HepG2 (cell line): ENCODE results near the gene MAP3K2. TPM values are rescaled to one million over a fixed set of nuclear protein-coding genes. Genes with fewer than 3 reads are reported as not detected.

Experiments
- ATAC-seq: fragments of 200-7000 bp; cut with Tn5 transposase; 3 replicates; pipeline ENCODE4 v1.9.1; 2020; ENCODE audit warnings: mild to moderate bottlenecking, moderate library complexity
- BruUV-seq: library from RNA; stranded (reverse); fragments of 400-500 nt; replicated peaks from 2 replicates; lab custom pipeline; 2021; lab: Mats Ljungman, UMichigan
- CTCF ChIA-PET: fragments of 300-600 bp; formaldehyde crosslinking; extraction: SDS; loops from one replicate; lab custom pipeline; 2021; ENCODE audit warnings: low total read pairs, inconsistent platforms, low intra/inter-chr PET ratio; lab: Yijun Ruan, JAX
- POLR2A ChIA-PET: fragments of 350-600 bp; sonication (Branson Sonifier 250); formaldehyde crosslinking; loops from one replicate; lab custom pipeline; 2020; ENCODE audit warnings: antibody characterized with exemption, inconsistent platforms; lab: Yijun Ruan, JAX
- DNase-seq: peaks from one replicate; pipeline ENCODE4 v3.0.0-alpha.2; 2015; ENCODE audit warnings: low spot score
- FAIRE-seq: peaks from 3 replicates; lab custom pipeline; 2011; peaks lifted over from hg19 to GRCh38; lab: Jason Lieb, UNC
- H2AFZ ChIP-seq: one replicate; pipeline ENCODE4 v1.6.1; 2011; ENCODE audit warnings: low read length, inconsistent platforms
- H3K27ac ChIP-seq: fragments of 300-600 bp; 3 replicates; pipeline ENCODE4 v1.8.0; 2011; ENCODE audit warnings: mixed run types, mild to moderate bottlenecking, mixed read lengths, low read length, inconsistent platforms; ENCODE audit not compliant: insufficient read depth; ENCODE audit errors: extremely low read length
- H3K27me3 ChIP-seq, 2 experiments: fragments of 200-600 bp in 1 of 2; 2 replicates in 1 of 2; 3 replicates in 1 of 2; pipeline versions ENCODE4 v1.6.0 to v1.8.0; 2011; ENCODE audit warnings: low read length in 2 of 2, mild to moderate bottlenecking in 2 of 2, moderate library complexity in 2 of 2, inconsistent platforms in 1 of 2; ENCODE audit not compliant: insufficient read depth in 2 of 2, control insufficient read depth in 1 of 2
- H3K36me3 ChIP-seq, 2 experiments: fragments of 200-600 bp in 1 of 2; replicated peaks in 1 of 2; 2 replicates in 1 of 2; 3 replicates in 1 of 2; pipeline versions ENCODE4 v1.5.1 to v1.8.0; 2011; ENCODE audit warnings: low read length in 2 of 2, inconsistent platforms in 1 of 2; ENCODE audit not compliant: insufficient read depth in 2 of 2, control insufficient read depth in 1 of 2
- H3K4me1 ChIP-seq: 2 replicates; pipeline ENCODE4 v1.5.1; 2012; ENCODE audit warnings: low read length, inconsistent platforms; ENCODE audit not compliant: insufficient read depth
- H3K4me2 ChIP-seq: 2 replicates; pipeline ENCODE4 v1.6.0; 2011; ENCODE audit warnings: low read depth, low read length, inconsistent platforms
- H3K4me3 ChIP-seq, 3 experiments: fragments of 200-600 bp in 1 of 3; sonication (generic), shearing (Covaris generic) in 1 of 3; replicated peaks in 1 of 3; 2 replicates each; pipeline ENCODE4 v1.5.1; 2011 to 2016; ENCODE audit warnings: low read length in 3 of 3, inconsistent platforms in 2 of 3, low read depth in 2 of 3, mild to moderate bottlenecking in 2 of 3, control low read depth in 1 of 3, mixed read lengths in 1 of 3; ENCODE audit not compliant: insufficient read depth in 1 of 3
- H3K79me2 ChIP-seq: one replicate; pipeline ENCODE4 v1.6.1; 2011; ENCODE audit warnings: low read length, inconsistent platforms; ENCODE audit not compliant: insufficient read depth
- H3K9ac ChIP-seq: 2 replicates; pipeline ENCODE4 v1.6.0; 2011; ENCODE audit warnings: mild to moderate bottlenecking, low read depth, low read length, inconsistent platforms; ENCODE audit not compliant: insufficient read depth
- H3K9me3 ChIP-seq: 2 replicates; pipeline ENCODE4 v1.5.1; 2012; ENCODE audit warnings: mild to moderate bottlenecking, low read length
- H4K20me1 ChIP-seq: 2 replicates; pipeline ENCODE4 v1.6.0; 2011; ENCODE audit warnings: inconsistent platforms, mild to moderate bottlenecking, low read length, moderate library complexity; ENCODE audit not compliant: insufficient read depth
- AGO2 ChIP-seq: fragments of 200-400 bp; formaldehyde crosslinking; optimal IDR thresholded peaks from 2 replicates; pipeline ENCODE3; 2017; ENCODE audit warnings: mild to moderate bottlenecking, low read depth, low read length, moderate library complexity
- CENPBD1 ChIP-seq: sonication (generic); formaldehyde crosslinking; IDR thresholded peaks from 2 replicates; pipeline ENCODE4 v1.8.0; 2022; ENCODE audit warnings: missing genetic modification reagents, low read depth, mild to moderate bottlenecking, borderline replicate concordance
- FOXC1 ChIP-seq: sonication (generic); formaldehyde crosslinking; IDR thresholded peaks from 2 replicates; pipeline ENCODE4 v1.8.0; 2022; ENCODE audit warnings: mild to moderate bottlenecking, missing genetic modification reagents, borderline replicate concordance
- GFI1 ChIP-seq: sonication (generic); formaldehyde crosslinking; IDR thresholded peaks from 2 replicates; pipeline ENCODE4 v1.5.0; 2020; ENCODE audit warnings: missing genetic modification reagents, mild to moderate bottlenecking, borderline replicate concordance
- KDM5B ChIP-seq: sonication (generic); formaldehyde crosslinking; IDR thresholded peaks from 2 replicates; pipeline ENCODE4 v1.4.0; 2020; ENCODE audit warnings: missing genetic modification reagents, mild to moderate bottlenecking, borderline replicate concordance
- MAF1 ChIP-seq: sonication (generic); formaldehyde crosslinking; IDR thresholded peaks from 2 replicates; pipeline ENCODE4 v1.5.0; 2020; ENCODE audit warnings: missing genetic modification reagents, borderline replicate concordance
- MXD3 ChIP-seq: IDR thresholded peaks from 2 replicates; pipeline ENCODE4 v1.6.1; 2016; ENCODE audit warnings: mild to moderate bottlenecking, missing biosample characterization, missing genetic modification reagents
- PAWR ChIP-seq: sonication (generic); formaldehyde crosslinking; IDR thresholded peaks from 2 replicates; pipeline ENCODE4 v1.4.0; 2020; ENCODE audit warnings: missing genetic modification reagents, mild to moderate bottlenecking, borderline replicate concordance
- PCBP2 ChIP-seq: fragments of 200-400 bp; formaldehyde crosslinking; optimal IDR thresholded peaks from 2 replicates; pipeline ENCODE3; 2018; ENCODE audit warnings: low read length, low read depth; ENCODE audit not compliant: poor library complexity, severe bottlenecking
- PHF5A ChIP-seq: IDR thresholded peaks from one replicate; pipeline ENCODE4 v1.6.1; 2018; ENCODE audit warnings: low read depth, missing genetic modification reagents; ENCODE audit not compliant: unreplicated experiment
- POLR2A ChIP-seq, 2 experiments: IDR thresholded peaks; 2 replicates each; pipeline ENCODE4 v1.6.1; 2011; ENCODE audit warnings: low read depth in 2 of 2, low read length in 2 of 2, mild to moderate bottlenecking in 1 of 2, moderate library complexity in 1 of 2; ENCODE audit not compliant: insufficient read depth in 1 of 2
- PRPF4 ChIP-seq: fragments of 200-400 bp; formaldehyde crosslinking; IDR thresholded peaks from 2 replicates; pipeline ENCODE4 v1.6.1; 2016; ENCODE audit warnings: low read length, low read depth; ENCODE audit not compliant: poor library complexity, severe bottlenecking
- ZBTB20 ChIP-seq: sonication (generic); formaldehyde crosslinking; IDR thresholded peaks from 2 replicates; pipeline ENCODE4 v1.8.1; 2023; ENCODE audit warnings: missing genetic modification reagents, low read depth, mild to moderate bottlenecking, borderline replicate concordance
- ZBTB7A ChIP-seq: sonication (generic); formaldehyde crosslinking; IDR thresholded peaks from 2 replicates; pipeline ENCODE4 v1.8.0; 2022; ENCODE audit warnings: mild to moderate bottlenecking, missing genetic modification reagents
- ZBTB7B ChIP-seq: sonication (generic); formaldehyde crosslinking; IDR thresholded peaks from 2 replicates; pipeline ENCODE4 v1.4.0; 2020; ENCODE audit warnings: missing genetic modification reagents
- ZFP36 ChIP-seq: fragments of 150-350 bp; IDR thresholded peaks from 2 replicates; pipeline ENCODE4 v1.6.1; 2018; ENCODE audit warnings: borderline replicate concordance, low read length, low read depth; ENCODE audit not compliant: partially characterized antibody
- ZNF263 ChIP-seq: sonication (generic); formaldehyde crosslinking; IDR thresholded peaks from 2 replicates; pipeline ENCODE4 v1.4.0; 2020; ENCODE audit warnings: missing genetic modification reagents
- ZNF335 ChIP-seq: sonication (generic); formaldehyde crosslinking; IDR thresholded peaks from 2 replicates; pipeline ENCODE4 v1.4.0; 2020; ENCODE audit warnings: missing genetic modification reagents
- ZNF382 ChIP-seq: sonication (generic); formaldehyde crosslinking; IDR thresholded peaks from 2 replicates; pipeline ENCODE4 v1.5.0; 2020; ENCODE audit warnings: missing genetic modification reagents, mild to moderate bottlenecking, borderline replicate concordance
- ZNF7 ChIP-seq: IDR thresholded peaks from 2 replicates; pipeline ENCODE4 v1.6.1; 2016; ENCODE audit warnings: missing biosample characterization, missing genetic modification reagents
- ZNF761 ChIP-seq: sonication (generic); formaldehyde crosslinking; conservative IDR thresholded peaks from 2 replicates; pipeline ENCODE4 v1.4.0; 2020; ENCODE audit warnings: mild to moderate bottlenecking, missing genetic modification reagents
- ZNF776 ChIP-seq: sonication (generic); formaldehyde crosslinking; IDR thresholded peaks from 2 replicates; pipeline ENCODE4 v1.4.0; 2020; ENCODE audit warnings: mild to moderate bottlenecking, missing genetic modification reagents
- ZNF891 ChIP-seq: sonication (generic); formaldehyde crosslinking; IDR thresholded peaks from 2 replicates; pipeline ENCODE4 v1.5.0; 2020; ENCODE audit warnings: mild to moderate bottlenecking, missing genetic modification reagents
- ZSCAN5A ChIP-seq: sonication (generic); formaldehyde crosslinking; IDR thresholded peaks from 2 replicates; pipeline ENCODE4 v1.8.0; 2022; ENCODE audit warnings: mild to moderate bottlenecking, missing genetic modification reagents, borderline replicate concordance
- WGBS: methylation state at CpG from one replicate; pipeline ENCODE4 v1.1.6; 2017; ENCODE audit warnings: low lambda C conversion rate; 5-methylcytosine and 5-hydroxymethylcytosine counted together
- in situ Hi-C: cut with HindIII; loops from 2 replicates; pipeline ENCODE4 v1.10.0; 2017; ENCODE audit warnings: low pct_unique_long_range_greater_than_20kb; ENCODE audit not compliant: extremely low pct_ligation_motif_present
- intact Hi-C: fragments of 100-400 bp; cut with micrococcal nuclease; formaldehyde crosslinking; loops from one replicate; pipeline ENCODE4 v1.10.0; 2022; ENCODE audit not compliant: unreplicated experiment
- polyA plus RNA-seq, 8 experiments: library from polyadenylated mRNA; depleted of rRNA in 3 of 8; stranded (reverse) in 7 of 8; unstranded in 1 of 8; fragments of >200 nt; fragmentation: Illumina TruSeq in 4 of 8; extraction: Trizol in 4 of 8; gene quantifications; 2 replicates each; pipeline versions ENCODE4 v1.2.1 to v1.2.3, GENCODE V29; 2011 to 2016; ENCODE audit warnings: low read depth in 4 of 8, missing spikeins in 1 of 8, mixed read lengths in 1 of 8; ENCODE audit not compliant: insufficient read depth in 1 of 8
- total RNA-seq, 5 experiments: library from RNA; depleted of rRNA; stranded (reverse); fragments of >200 nt; fragmentation: Illumina TruSeq; extraction: Trizol; gene quantifications; 2 replicates each; pipeline ENCODE4 v1.2.3, GENCODE V29; 2016; ENCODE audit warnings: low read depth in 1 of 5

The MAP3K2 gene
- total and polyA plus RNA-seq, 2 of the 13 experiments (the other 11 are each of a cell fraction or from before 2014, with no cell fraction given): 12.2 to 37.2 TPM

- in situ Hi-C loops (no loop called here), intact Hi-C loops (no loop called here)
- FAIRE-seq: no peak
- Histone ChIP-seq H2AFZ (no peak overlapping the region), H3K9ac (no peak overlapping the region), H3K9me3 (no peaks in the 10 kb centered on the region), H3K79me2 (peaks cover 47% of the 10 kb centered on the region), H3K4me1 (peaks cover 50% of the 10 kb centered on the region), H3K27me3 (no peaks in the 10 kb centered on the region), H3K36me3 (peaks cover 23 to 48% of the 10 kb centered on the region in 2 experiments), H3K27ac (peak overlapping the region; percentile 5), H3K4me3 (no peak overlapping the region), H4K20me1 (no peaks in the 10 kb centered on the region), H3K4me2 (no peak overlapping the region; the same call in 1 of the 2 replicates)
- ChIA-PET POLR2A (interaction anchor here (0.8 to 8.1 kb wide), 6 partner anchors 9 to 128 kb away, joined by 3 to 229 read pairs (median 46); partner anchors contain the start of gene ERCC3), CTCF (no interaction called here)
- no peak for ATAC-seq
- 88% methylated on average over 16 of the region's 16 CpGs for WGBS
- no peak for DNase-seq
- BruUV-seq: no TSS peak
- TF ChIP-seq ZNF891 (CRISPR knock-in tag) (no peak), ZNF761 (CRISPR knock-in tag) (no peak), MXD3 (CRISPR knock-in tag) (no peak), ZNF335 (CRISPR knock-in tag) (no peak), PAWR (CRISPR knock-in tag) (no peak), ZNF263 (CRISPR knock-in tag) (no peak), FOXC1 (CRISPR knock-in tag) (no peak), POLR2A (IDR thresholded peaks at IDR 0.05; ENCODE audit: insufficient read depth in 1 of 2, low read depth in 2 of 2, low read length in 2 of 2) (no peak), KDM5B (no peak), CENPBD1 (CRISPR knock-in tag) (no peak), ZFP36 (no peak), MAF1 (CRISPR knock-in tag) (no peak), PCBP2 (no peak), PHF5A (no peak), ZNF7 (CRISPR knock-in tag) (no peak), ZSCAN5A (no peak), ZBTB7A (CRISPR knock-in tag) (no peak), AGO2 (peak; percentile 89), PRPF4 (no peak), ZNF776 (CRISPR knock-in tag) (no peak), ZBTB20 (CRISPR knock-in tag) (no peak), ZBTB7B (CRISPR knock-in tag) (peak; percentile 39; the same call in 1 of the 2 replicates), GFI1 (CRISPR knock-in tag) (no peak), ZNF382 (CRISPR knock-in tag) (no peak)
Observed at GRCh38 chr2:127421871-127422558, 34.2 kb upstream of the MAP3K2 start.
